ENCODE measurements around the gene C1orf198.

The C1orf198 gene

DNA sequence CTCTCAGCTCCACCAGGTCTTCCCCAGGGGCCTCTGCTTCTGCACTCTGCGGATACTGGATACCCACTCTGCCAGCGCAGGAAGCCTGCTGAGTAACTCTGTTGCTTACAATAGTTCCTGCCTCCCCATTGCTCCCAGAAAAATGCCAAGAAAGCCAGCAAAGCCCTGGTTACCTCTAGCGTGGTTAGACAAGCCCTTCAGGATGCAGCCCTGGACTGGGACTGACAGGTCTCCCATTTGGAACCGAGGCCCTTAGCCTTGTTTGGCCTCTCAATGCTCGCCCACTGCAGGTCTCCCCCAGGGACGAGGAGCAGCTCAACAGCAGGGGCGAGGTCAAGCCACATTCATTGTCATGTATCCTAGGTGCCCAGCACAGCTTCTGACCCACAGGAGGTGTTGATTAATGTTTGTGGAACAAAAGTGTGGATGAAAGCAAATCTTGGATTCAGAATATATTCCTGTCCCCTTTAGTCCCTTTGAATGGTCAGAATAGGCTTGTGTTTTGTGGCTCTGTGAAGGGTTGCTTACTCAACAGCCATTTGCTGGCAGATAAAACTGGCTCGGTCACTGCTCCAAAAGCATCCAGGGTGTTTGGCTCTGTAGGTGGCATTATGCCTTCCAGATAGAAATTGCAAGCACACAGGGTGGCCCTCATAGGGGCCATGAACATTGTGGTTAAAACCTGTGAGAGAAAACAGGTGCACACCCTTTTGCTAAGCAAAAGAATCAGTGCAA, 58.9 kb downstream of the C1orf198 start:
- DNase-seq (ENCODE audit: low spot score) = no peak

DNA sequence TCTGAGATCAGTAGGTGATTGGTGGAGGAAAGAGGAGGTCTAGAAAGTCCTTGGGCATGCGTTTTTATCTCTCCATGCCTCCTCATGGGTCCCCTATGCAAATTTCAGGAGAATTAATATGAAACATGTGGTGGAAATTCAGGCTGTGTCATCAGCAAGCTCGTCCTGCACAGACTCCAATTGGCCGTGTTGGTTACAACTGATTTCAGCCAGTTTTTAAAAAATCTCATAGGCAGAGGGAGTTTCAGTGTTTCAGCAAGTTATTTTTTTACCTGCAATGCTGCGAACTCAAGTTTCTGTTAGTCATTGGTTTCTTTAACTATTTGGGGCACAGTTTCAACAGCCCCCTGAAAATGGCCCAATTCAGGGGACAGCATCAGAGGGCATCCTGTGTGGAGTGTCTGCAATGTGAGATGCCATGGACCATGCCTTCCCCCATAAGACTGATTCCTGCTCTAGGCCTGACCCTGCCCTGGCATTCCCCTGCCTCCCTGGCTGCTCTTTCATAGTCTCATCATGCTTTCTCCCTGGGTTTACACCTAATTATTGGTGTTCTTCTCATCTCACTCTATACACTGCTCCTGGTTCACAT, 59.9 kb downstream of the C1orf198 start:
- DNase-seq (ENCODE audit: low spot score) = no peak

DNA sequence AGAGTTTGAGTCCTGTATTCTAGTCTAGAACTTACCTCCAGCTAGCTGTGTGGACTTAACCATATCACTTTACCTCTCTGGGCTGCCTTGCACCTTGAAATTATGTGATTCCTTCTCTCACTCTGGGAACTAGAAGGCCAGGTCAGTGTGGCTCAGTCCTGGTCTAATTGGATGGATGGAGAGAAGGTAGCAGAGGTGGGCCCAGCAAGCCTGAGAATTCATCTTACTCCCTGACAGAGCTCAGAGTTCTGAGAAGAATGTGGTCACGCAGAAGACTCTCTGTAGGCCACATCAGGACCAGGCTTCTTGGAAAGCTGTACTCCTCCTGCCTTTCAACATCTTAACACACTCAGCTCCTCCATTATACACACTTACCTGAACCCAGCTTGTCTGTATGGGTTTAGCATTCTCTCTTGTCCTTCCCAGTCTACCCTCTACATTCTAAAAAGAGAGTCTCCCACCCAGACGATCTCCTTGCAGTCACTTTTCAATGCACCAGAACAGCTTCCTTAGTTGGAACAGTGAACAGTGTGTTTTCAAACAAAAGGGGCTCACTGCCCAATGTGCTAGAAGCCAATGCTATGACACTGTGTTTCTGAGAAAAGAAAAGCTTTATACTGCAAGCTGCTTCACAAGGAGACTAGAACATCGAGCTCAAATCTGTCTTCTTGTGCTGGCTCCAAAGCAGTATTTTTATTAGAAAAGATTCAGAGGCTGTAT, 60.6 kb downstream of the C1orf198 start:
- no peak for DNase-seq (ENCODE audit: low spot score)

DNA sequence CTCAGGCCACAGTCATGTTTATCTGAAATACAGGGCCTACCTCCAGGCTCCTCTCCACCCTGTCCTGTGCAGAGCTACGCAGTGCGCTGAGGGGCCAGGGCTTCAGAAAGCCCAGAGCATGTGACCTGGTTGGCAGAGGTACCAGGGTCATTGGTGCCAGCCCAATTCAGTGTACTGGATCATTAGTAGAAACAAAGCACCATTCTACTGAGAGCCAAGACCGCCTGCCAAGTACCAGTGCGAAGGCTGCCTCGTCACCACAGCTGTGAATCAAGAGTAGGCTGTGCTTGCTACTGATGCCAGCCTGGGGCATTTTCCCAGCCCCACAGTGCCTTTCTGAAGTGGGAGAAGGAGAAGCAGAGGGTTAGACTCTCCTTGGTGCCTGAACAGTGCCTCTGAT, 61.3 kb downstream of the C1orf198 start:
- DNase-seq (ENCODE audit: low spot score) = no peak

DNA sequence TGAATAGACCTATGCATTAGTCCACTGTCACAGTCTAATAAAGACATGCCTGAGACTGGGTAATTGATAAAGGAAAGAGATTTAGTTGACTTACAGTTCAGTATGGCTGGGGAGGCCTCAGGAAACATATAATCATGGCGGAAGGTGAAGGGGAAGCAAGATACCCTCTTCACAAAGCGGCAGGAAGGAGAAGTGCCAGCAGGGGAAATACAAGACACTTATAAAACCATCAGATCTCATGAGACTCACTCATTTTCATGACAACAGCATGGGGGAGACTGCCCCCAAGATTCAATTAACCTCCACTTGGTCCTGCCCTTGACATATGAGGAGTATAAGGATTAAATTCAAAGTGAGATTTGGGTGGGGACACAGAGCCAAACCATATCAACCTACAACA, 61.8 kb downstream of the C1orf198 start:
- DNase-seq (ENCODE audit: low spot score) = no peak

GRCh38 chr1:230804396-230804795, 63.9 kb downstream of the C1orf198 start:
- DNase-seq (ENCODE audit: low spot score) = no peak

DNA sequence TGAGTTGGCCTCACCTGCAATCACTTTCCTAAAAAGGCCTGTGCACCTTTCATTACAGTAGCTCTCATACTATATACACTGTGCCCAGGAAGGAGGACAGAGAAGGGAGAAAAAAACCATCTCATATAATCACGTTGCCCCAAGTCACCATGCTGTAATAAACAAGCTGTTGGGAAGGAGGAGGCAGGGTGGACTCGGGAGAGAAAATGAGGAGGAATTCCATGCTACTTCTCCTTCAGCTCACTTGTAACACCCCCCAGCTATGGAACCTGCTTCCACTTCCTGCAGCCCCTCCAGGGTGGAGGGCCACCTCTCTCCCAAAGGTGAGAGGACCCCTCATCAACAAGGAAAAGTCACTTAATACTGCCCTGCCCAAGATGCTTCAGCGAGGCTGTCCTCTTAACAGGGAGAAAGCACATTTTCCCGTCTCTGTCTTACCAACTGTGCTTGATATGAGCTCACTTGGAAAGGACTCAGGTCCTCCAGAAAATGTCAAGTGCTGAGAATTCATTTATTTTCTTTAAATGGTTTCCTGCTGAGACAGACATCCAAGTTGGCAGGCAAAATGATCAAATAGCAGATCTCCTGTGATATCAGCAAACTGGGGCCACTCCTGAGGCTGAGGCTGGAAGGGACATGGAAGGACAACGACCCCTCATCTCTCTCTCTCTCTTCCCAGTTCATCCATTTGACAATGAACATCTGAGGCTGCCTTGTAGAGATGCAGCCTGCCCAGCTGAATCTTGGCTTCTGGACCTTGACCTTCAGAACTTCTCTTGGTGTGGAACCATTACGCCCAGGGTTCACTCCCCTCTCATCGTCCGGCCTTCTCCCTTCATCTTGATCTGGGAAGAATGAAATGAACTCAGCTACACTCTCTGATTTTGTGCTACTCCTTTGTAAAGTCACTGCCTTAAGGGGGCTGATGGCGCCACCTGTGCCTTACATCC, 67.2 kb downstream of the C1orf198 start:
- DNase-seq (ENCODE audit: low spot score) = no peak

DNA sequence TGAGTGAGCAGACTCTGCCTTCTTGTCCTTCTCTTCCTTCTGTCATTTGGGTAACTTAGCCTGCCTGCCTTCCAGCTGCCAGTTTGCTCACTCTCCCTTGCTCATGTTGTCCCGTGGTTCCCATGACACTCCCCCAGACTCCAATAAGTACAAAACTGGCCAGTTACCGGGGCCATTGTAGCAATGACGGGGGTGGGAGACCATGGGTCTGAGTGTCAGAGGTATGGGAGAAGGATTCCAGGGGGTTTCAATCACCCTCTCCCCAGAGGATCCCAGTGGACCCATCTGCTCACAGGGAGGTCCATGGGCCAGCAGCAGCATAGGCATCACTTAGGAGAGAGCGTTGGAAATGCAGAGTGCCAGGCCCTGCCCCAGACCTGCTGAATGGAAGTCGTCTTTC, 69.8 kb downstream of the C1orf198 start:
- no peak for DNase-seq (ENCODE audit: low spot score)

- peak; percentile 69 for DNase-seq (ENCODE audit: low spot score)
These were observed 70.4 kb downstream of the C1orf198 start for GRCh38 chr1:230797942-230798365.

GRCh38 chr1:230797376-230797920, 70.9 kb downstream of the C1orf198 start:
- no peak for DNase-seq (ENCODE audit: low spot score)

DNA sequence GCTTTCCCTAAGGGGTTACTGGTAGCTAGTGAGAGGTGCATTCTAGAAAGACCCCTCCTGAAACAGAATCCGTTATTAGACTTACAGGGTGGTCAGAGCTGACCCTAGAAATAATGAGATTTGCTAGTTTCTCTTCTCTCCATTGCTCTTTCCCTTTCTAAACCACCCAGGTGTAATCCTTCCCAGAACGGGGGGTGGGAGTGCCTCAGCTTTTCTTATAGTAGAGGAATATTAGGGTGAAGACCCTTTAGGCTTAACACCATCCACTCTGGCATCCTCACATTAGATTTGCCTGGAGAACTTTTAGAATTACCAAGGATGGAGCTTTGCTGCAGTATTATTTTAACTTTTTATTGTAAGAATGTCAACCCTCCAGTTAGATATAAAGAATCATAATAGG, 71.7 kb downstream of the C1orf198 start:
- no peak for DNase-seq (ENCODE audit: low spot score)

GRCh38 chr1:230794871-230795605, 73.3 kb downstream of the C1orf198 start:
- DNase-seq (ENCODE audit: low spot score) = no peak

DNA sequence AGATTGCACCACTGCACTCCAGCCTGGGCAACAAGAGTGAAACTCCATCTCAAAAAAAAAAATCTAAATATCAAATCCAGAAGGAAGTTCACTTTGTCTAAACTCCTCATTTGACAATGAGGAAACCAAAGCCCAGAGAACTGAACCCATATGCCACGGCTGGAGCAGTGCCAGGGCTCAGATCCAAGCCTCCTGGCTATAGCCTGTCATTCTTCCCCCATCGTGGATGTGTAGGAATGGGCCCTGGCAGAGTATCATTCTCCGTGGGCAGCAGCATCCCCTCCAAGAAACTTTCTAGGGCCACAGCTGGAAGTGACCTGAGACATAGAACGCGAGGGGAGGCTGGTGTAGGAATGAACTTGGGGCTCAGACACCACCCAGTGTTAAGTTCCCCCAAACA, 73.9 kb downstream of the C1orf198 start:
- DNase-seq (ENCODE audit: low spot score) = no peak

DNA sequence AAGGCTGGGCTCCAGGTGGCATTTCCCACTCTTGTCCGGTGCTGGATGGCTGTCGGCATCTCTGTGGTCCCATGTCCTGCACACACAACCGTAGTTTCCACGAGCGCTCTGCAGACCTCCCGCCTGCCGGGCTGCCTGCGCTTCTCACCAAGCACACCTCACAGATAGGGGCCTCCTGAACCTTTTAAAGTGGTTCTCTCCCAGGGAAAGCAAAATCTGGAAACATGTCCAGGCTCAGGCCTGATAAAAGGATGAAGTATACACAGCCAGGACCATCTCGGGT, 74.9 kb downstream of the C1orf198 start:
- no peak for DNase-seq (ENCODE audit: low spot score)

DNA sequence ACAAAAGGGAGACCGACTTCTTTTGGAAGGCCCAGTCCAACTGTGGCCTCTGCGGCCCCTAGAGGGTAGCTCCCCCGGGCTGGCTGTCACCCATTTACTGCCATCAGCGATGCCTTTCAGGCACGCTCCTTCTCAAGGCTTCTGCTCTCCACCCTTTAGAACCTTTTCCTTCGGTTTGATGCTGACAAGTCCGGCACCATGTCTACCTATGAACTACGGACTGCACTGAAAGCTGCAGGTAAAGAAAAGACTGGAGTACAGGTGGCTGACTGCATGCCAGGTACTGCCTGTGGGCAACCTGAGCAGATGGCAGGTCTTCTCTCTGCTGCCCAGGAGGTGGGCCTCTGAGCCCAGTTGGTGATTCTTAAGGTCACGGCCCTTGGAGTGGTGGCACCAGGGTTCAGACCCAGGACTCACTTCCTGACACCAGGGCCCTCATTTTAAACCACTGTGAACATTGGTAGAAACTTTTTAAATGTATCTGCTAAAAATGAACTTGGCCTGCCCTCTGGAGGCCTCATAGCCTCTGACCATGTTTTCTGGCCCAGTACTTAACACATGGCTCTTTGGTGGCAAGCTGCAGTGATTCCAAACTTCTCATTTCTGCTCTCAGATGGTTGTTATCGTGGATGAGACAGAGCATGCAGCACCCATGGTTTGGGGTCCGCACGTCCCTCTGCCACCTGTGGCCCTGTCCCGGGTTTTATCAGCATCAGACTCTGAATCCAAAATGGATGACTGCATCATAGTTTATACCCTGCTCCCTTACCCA, 75.4 kb downstream of the C1orf198 start:
- no peak for DNase-seq (ENCODE audit: low spot score)

- no peak for DNase-seq (ENCODE audit: low spot score)
These were observed 76.2 kb downstream of the C1orf198 start for GRCh38 chr1:230791986-230792564.

DNA sequence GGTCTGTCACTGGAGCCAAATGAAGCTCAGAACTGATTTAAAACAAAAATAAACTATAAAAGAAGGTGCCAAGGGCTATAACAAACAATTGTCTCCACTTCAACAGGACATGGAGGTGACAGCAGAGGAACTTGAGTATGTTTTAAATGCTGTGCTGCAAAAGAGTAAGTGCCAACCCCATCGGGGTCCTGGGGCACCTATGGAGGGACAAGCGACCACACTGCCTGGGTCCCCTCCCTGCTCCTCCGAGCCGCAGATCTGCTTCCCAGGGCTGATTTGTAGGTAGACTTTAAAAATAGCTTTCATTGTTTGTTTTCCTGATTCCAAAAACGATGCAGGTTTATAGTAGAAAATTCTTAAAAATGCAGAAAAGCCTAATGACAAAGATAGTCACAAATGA, 78.3 kb downstream of the C1orf198 start:
- DNase-seq (ENCODE audit: low spot score) = no peak

GRCh38 chr1:230788561-230789275, 79.6 kb downstream of the C1orf198 start:
- no peak for DNase-seq (ENCODE audit: low spot score)

GRCh38 chr1:230787471-230787870, 80.8 kb downstream of the C1orf198 start:
- no peak for DNase-seq (ENCODE audit: low spot score)
